ENCODE results near the gene RASGRP4.

DNA sequence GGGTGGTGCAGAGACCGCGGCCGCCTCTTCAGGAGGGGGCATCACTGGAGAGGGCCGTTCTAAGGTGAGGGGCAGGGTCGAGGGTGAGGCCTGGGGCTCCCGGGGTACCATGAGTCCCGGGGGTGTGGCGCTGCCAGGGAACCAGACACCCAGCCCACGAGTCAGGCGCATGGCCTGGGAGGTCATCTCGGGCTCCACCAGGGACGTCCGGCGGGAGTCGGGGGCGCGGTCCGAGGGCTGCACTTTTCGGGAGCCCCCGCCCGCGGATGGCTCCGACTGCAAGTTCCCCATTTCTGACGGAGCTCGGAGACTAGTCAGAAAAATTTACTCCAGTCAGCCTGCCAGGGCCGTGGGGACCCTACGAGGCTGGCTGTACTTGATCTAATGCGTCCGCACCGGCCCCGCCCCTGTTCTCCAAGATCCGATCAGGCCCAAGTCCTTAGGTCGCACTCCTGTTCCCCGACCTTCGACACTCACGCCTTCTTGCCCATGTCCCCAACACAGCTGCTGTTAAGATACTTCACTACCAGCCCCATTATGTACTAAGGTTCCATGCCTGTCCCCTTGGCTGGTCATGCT, 39.0 kb downstream of the RASGRP4 start:
- TF ChIP-seq, protein P1, sequence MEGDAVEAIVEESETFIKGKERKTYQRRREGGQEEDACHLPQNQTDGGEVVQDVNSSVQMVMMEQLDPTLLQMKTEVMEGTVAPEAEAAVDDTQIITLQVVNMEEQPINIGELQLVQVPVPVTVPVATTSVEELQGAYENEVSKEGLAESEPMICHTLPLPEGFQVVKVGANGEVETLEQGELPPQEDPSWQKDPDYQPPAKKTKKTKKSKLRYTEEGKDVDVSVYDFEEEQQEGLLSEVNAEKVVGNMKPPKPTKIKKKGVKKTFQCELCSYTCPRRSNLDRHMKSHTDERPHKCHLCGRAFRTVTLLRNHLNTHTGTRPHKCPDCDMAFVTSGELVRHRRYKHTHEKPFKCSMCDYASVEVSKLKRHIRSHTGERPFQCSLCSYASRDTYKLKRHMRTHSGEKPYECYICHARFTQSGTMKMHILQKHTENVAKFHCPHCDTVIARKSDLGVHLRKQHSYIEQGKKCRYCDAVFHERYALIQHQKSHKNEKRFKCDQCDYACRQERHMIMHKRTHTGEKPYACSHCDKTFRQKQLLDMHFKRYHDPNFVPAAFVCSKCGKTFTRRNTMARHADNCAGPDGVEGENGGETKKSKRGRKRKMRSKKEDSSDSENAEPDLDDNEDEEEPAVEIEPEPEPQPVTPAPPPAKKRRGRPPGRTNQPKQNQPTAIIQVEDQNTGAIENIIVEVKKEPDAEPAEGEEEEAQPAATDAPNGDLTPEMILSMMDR (optimal IDR thresholded peaks at IDR 0.05 in 1 of 3, IDR thresholded peaks at IDR 0.05 in 1 of 3, conservative IDR thresholded peaks at IDR 0.05 in 1 of 3; ENCODE audit: extremely low read depth in 1 of 3, insufficient read depth in 2 of 3, low read length in 3 of 3): no peak
- TF ChIP-seq EZH2 (IDR thresholded peaks at IDR 0.05; ENCODE audit: low read length): no peak

Measured in keratinocyte (primary cell).